HG03342 (cell line): ENCODE results near the gene TPM4.
A peak's percentile ranks its signal among the peaks of the same experiment; 100 is the strongest.

Source experiments
- ATAC-seq: cut with Tn5 transposase; IDR thresholded peaks from one replicate; pipeline ENCODE4 v1.9.1; 2021; ENCODE audit warnings: mild to moderate bottlenecking, moderate library complexity; ENCODE audit not compliant: unreplicated experiment

The TPM4 gene

GRCh38 chr19:16121967-16122366 is 45.7 kb downstream of the TPM4 start:
- ATAC-seq = no peak

GRCh38 chr19:16124953-16125352 is 48.7 kb downstream of the TPM4 start:
- no peak for ATAC-seq

DNA sequence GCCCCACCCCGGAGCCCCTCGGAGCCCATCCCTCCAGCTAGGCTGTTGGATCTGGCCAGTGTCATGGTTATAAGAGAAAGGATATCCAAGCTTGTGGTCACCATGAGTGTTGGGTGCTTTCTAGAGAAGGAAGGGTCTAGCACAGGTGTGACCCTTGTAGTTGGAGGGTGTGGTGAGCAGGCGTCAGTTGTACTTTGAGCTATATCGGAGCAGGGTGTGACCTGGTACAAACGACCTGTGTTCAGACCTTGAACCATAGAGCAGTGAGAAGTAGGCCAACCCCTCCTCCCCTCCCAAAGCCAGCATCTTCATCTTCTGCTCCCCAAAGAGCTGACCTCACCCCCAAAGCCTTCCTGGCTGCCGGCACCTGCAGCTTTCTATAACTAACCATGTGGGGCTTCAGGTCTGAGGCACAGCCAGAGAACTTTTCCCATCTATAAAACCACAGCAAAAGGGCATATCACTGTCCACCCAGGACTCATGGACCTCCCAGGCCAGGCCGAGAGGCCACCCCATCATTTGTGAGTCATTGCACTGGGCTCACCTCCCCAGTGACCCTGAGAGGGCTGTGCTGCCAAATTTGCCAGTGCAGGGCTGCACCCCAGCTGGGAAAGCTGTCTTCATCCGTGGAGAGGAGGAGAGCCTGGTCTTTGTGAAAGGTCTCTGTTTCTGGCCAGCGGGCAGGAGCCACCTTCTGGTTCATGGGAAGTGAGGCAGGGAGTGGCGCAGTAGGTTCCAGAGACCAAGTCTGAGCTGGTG is 49.6 kb downstream of the TPM4 start:
- ATAC-seq = no peak

DNA sequence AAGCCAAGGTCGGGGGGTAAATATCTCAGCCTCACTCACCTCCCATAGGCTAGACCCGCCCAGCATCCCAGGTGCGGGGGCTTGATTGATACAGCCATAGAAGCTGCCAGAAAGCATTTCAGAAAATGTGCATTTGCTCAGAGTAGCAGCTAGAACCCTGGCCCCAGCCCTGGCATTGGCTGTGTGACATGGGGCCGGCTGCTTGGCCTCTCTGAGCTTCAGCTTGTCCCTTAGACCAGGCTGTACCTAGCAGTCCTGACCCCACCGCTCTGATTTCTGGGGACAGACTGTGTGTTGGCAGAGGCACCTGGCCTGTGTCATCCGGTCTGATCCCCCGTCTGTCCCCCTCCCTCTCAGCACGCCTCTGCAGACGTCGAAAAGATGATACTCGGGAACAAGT is 50.8 kb downstream of the TPM4 start:
- ATAC-seq = no peak

- ATAC-seq = no peak
Observed at GRCh38 chr19:16127776-16128371, 51.6 kb downstream of the TPM4 start.

- ATAC-seq = no peak
Observed at GRCh38 chr19:16131648-16132047, 55.4 kb downstream of the TPM4 start.

GRCh38 chr19:16133818-16134217 is 57.5 kb downstream of the TPM4 start:
- ATAC-seq = no peak

- no peak for ATAC-seq
Observed at GRCh38 chr19:16134510-16134909, 58.2 kb downstream of the TPM4 start.

- no peak for ATAC-seq
Observed at GRCh38 chr19:16135430-16136127, 59.3 kb downstream of the TPM4 start.

DNA sequence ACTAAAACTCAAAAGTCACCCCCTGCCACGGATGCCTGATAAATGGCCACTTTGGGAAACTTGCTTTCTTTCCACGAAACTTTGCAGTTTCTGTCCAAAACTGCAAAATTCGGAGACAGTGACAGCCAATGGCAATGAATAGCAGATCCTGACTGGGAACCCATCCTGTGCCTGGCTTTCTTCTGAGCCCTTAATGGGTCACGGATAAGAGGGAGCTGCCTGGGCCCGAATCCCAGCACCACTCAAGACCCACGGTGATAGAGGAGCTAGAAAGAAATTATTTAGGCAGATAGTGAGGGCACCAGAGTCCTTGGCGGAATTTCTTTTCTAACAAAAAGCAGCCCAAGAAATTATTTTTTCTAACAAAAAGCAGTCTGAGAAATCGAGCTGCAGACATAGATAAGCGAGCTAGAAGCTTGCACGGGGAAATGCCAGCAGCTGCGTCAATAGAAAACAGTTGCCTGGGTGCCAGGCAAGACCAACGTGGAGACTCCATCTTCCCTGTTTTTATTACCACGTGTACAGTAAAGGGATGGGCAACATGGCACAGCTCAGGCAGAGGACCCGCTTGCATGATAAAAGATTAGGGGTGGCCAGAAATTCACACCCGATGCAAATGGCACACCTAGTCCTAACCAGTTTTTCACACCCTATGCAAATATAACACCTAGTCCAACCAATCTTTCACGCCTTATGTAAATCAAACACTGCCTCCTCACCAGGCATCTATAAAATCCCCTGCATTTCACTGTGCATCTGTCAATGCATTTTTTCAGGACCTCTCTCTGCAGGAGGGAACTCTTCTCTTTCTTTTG is 60.1 kb downstream of the TPM4 start:
- ATAC-seq = no peak

DNA sequence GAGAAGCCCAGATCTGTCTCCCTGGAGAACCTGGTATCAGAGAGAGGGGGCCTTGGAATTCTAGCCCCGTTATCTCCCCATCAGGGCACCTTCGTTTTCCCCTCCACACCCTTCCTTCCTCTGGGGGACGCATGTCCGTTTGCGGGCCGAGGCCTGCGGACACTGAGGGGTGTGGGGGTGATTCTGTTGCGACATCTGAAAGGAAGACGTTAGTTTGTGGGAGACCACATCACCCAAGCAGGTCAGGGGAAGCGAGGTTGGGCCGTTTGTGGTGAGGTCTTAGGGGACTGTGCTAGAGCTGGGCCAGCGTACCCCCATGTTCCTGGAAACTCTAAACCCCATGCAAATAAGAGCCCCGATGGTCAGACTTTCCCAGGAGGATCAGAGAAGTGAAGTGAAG is 63.5 kb downstream of the TPM4 start:
- no peak for ATAC-seq

- ATAC-seq = peak; percentile 46
Observed at GRCh38 chr19:16141043-16141442, 64.7 kb downstream of the TPM4 start.

DNA sequence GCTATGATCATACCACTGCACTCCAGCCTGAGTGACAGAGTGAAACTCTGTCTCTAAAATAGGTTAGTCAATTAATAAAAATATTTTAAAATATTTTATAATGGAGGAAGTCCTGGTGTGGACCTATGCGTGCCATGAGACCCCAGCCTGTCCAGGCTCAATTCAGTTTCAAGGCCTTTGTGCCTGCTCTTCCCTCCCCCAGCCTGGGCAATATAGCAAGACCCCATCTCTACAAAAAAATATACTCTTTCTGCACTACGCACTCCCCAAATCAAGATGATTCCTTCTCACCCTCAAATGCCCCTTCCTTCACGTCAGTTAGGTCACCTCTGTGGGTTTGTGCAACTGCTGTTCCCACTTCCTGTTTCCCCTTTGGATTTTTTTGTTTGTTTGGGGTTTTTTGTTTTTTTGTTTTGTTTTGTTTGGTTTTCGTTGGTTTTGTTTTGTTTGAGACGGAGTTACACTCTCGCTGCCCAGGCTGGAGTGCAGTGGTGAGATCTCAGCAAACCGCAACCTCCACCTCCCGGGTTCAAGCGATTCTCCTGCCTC is 65.8 kb downstream of the TPM4 start:
- ATAC-seq = no peak

DNA sequence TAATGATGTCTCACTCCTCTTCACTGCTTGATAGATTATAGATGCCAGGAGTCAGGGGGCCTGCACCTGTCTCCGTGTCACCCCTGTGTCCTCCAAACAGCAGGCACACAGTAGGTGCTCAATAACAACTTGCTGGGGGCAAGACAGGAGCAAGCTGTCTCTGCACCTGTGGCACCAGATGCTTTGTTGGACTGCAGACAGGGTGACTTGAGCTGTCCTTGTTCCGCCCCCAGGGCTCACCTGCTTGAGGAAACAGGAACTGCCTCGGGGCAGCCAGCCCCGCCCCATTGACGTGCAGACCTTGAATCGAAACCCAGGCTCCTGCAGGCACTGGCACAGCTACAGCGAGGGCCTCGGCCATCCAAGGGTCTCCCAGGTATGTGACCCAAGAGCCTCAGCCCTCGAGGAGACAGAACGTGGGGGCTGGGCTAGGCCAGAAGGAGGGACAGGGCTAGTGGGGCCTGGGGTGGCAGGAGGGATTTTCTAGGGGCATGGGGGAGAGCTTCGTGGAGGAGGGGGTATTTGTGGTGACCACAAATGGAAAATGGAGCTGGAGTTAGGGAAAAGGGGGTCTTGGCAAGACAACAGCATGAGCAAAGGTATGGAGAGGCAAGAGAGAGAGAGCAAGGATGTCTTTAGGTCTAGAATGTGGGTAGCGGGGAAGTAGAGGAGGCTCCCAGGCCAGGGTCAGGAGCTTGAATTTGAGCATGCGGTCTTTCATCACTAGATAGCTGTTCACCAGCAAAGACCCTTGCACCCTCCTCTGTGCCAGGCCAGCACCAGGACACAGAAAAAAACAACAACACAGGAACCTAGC is 67.3 kb downstream of the TPM4 start, which contains the start of gene HSH2D:
Gene HSH2D, plus strand, starts transcription at position 287 of the 817 bp plus-strand sequence. CDS start 5,066 bp downstream, outside the sequence.
- ATAC-seq = peak; percentile 61

- no peak for ATAC-seq
Observed at GRCh38 chr19:16144216-16144581, 67.9 kb downstream of the TPM4 start.

GRCh38 chr19:16146112-16146511 is 69.8 kb downstream of the TPM4 start:
- no peak for ATAC-seq

DNA sequence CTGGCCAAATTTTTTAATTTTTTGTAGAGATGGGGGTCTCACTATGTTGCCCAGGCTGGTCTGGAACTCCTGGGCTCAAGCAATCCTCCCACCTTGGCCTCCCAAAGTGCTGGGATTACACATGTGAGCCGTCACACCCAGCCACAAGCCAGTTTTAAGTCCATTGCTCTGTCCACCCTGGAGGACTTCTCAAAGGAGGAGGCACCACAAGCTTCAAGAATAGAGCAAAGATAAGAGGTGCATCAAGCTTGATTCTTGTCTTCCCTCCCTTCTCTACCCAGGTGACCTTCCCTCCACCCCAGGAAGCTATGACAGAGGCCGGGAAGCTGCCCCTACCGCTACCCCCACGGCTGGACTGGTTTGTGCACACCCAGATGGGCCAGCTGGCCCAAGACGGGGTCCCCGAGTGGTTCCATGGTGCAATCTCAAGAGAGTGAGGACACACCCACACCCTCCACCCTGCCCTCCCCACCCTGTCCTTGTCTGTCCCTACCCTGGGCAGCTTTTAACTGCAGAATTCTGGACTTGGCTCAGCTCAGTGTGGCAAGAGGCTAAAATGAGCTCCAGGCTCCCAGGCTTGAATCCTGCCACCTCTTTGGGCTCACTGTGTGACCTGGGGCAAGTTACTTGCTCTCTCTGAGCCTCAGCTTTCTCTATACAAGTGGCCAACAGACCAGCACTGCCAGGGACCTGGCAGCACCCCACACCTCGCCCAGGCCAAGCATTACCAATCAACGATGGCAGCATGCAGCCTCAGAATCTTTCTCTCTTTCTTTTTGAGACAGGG is 72.3 kb downstream of the TPM4 start:
- no peak for ATAC-seq
